DLD1 (cell line): ENCODE results near the gene NMNAT2.

ENCODE experiments used
- in situ Hi-C: cut with HindIII; loops from 2 replicates; pipeline ENCODE4 v1.10.0; 2017; ENCODE audit warnings: low sequenced_read_pairs

NMNAT2 gene

GRCh38 chr1:183222909-183223308 is 195.3 kb downstream of the NMNAT2 start:
- in situ Hi-C loops = no loop called here

- in situ Hi-C loops = no loop called here
Measured at GRCh38 chr1:183219616-183220009, 198.6 kb downstream of the NMNAT2 start.

GRCh38 chr1:183218971-183219615 is 199.1 kb downstream of the NMNAT2 start:
- in situ Hi-C loops = no loop called here

- in situ Hi-C loops = no loop called here
Measured at GRCh38 chr1:183218027-183218618, 200.1 kb downstream of the NMNAT2 start.

GRCh38 chr1:183215936-183216335 is 202.2 kb downstream of the NMNAT2 start:
- in situ Hi-C loops = no loop called here

GRCh38 chr1:183215076-183215720 is 203.0 kb downstream of the NMNAT2 start:
- in situ Hi-C loops = no loop called here

GRCh38 chr1:183214021-183214970 is 203.9 kb downstream of the NMNAT2 start:
- in situ Hi-C loops = no loop called here

GRCh38 chr1:183212870-183213269 is 205.3 kb downstream of the NMNAT2 start:
- in situ Hi-C loops = no loop called here

- in situ Hi-C loops = no loop called here
Measured at GRCh38 chr1:183210681-183211080, 207.5 kb downstream of the NMNAT2 start.

GRCh38 chr1:183209533-183210158 is 208.5 kb downstream of the NMNAT2 start:
- in situ Hi-C loops = no loop called here

DNA sequence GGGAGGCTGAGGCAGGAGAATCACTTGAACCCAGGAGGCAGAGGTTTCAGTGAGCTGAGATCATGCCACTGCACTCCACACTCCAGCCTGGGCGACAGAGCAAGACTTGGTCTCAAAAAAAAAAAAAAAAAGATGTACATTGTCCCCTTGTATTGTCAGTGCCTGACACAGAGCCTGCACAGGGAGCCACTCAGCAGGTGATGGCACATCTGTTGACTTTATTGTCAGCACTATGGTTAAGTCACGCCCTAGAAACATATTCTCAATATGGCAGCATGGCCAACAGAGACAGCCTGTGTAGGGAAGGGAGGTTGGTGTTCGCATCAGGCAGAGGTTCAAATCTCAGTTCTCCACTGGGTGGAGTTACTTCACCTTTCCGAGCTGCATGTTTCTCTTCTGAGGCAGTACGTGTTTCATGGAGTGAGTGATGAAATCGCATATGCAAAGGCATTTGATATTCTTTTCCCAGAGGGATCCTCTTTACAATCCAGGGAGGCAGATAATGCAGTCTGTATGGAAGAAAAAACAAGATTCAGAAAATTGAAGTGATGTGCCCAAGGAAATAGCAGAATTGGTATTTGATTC is 211.6 kb downstream of the NMNAT2 start:
- in situ Hi-C loops = no loop called here

DNA sequence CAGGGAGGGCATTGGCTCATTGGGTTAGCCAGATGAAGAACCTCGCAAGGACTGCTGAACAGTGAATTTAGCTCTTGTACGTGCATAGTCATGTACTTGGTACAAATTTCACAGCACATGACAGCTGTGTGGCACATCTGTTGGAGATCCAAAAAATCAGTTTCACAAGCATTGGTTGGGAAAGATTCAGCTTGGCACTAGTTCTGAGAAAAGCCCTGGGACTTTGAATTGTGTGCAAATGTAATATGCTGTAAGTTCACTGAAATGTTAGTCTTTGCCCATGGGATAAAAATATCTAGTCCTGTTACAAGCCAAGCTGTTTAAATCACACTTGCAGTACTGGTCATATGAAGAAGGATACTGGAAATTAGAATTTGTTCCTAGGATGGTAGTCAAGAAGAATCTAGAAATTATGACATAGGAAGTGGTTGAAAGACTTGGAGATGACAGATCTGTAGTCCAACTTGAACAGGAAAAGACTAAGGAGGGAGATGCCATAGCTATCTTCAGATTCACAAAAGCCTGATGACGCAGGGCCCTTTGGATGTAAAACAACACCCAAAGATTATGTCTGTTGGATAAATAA is 212.9 kb downstream of the NMNAT2 start:
- in situ Hi-C loops = no loop called here

DNA sequence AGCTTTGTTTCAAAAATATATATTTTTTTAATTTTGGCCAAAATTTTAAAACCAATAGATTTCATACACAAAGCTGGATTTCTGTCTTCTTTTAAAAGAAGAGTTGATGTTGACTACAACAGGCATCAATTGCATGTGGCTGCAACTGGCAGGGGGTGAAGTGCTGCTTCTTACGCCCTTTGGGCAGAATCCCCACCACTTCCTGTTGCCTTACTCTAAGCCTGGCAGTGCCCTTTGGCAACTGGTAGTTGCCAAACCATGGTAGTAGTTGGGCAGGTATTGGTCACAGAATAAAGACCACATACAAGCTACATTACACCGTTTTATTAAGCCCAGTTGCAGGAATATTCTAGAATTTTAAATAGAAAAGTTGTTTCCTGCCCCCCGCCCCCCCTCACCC is 215.1 kb downstream of the NMNAT2 start:
- in situ Hi-C loops = no loop called here

DNA sequence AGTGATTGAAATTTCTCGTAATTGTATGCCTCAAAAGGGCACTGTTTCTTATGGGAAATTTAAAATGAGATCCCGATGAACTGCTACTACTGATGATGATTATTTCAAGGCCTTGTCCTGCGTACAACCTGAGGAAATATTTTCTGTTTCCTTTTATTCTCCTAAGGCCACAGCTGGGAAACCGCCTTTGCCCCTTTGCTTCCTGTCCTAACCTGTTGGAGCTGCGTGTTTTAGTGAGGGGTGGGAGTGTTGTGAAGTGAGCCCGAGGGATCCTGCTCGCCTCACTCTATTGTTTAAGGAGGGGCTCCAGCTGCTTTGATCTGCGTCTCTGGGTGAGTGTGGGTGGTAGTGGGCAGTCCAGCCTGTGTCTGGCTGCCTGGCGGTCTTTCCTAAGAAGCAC is 217.7 kb downstream of the NMNAT2 start:
- in situ Hi-C loops = no loop called here

DNA sequence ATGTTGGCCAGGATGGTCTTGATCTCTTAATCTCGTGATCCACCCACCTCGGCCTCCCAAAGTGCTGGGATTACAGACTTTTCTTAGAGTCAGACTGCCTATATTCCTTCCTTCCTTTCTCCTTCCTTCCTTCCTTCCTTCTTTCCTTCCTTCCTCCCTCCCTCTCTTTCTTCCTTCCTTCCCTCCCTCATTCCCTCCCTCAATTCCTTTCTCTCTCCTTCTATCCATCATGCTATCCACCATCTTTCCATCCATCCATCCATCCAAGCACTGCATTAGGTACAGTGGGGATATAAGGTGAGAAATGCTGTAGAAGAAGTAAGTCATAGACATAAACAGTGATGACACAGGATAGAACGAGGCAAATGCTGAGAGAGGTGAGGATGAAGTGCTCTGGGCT is 218.9 kb downstream of the NMNAT2 start:
- in situ Hi-C loops = no loop called here

- in situ Hi-C loops = no loop called here
Measured at GRCh38 chr1:183198463-183198862, 219.7 kb downstream of the NMNAT2 start.
